GM12878 (cell line): ENCODE results near the gene THBS1. TPM values are rescaled to one million over a fixed set of nuclear protein-coding genes. Genes with fewer than 3 reads are reported as not detected.

Source experiments
- ATAC-seq: fragments of 200-7000 bp; cut with Tn5 transposase; 3 replicates; pipeline ENCODE4 v1.9.1; 2020; ENCODE audit warnings: mild to moderate bottlenecking, moderate library complexity
- BruUV-seq: library from RNA; stranded (reverse); fragments of 400-500 nt; replicated peaks from 2 replicates; lab custom pipeline; 2021; lab: Mats Ljungman, UMichigan
- CTCF ChIA-PET: fragments of 300-600 bp; sonication (Branson Sonifier 250); formaldehyde crosslinking; extraction: SDS; loops from one replicate; lab custom pipeline; 2021; ENCODE audit warnings: inconsistent platforms; lab: Yijun Ruan, JAX
- POLR2A ChIA-PET: fragments of 350-600 bp; formaldehyde crosslinking; extraction: SDS; loops from one replicate; lab custom pipeline; 2021; ENCODE audit warnings: inconsistent platforms; lab: Charles Lee
- RAD21 ChIA-PET: fragments of 300-600 bp; sonication (Branson Sonifier 250); formaldehyde crosslinking; loops from one replicate; lab custom pipeline; 2023; ENCODE audit warnings: antibody characterized with exemption; ENCODE audit not compliant: unreplicated experiment; lab: Charles Lee
- SMC1A ChIA-PET: fragments of 300-600 bp; sonication (Branson Sonifier 250); formaldehyde crosslinking; loops from one replicate; lab custom pipeline; 2023; ENCODE audit not compliant: unreplicated experiment, uncharacterized antibody; lab: Charles Lee
- DNase-seq: peaks from one replicate; pipeline ENCODE4 v3.0.0-alpha.2; 2011; ENCODE audit warnings: low read depth, low spot score
- FAIRE-seq: peaks from 3 replicates; lab custom pipeline; 2011; peaks lifted over from hg19 to GRCh38; lab: Jason Lieb, UNC
- H2AFZ ChIP-seq: 2 replicates; pipeline ENCODE4 v1.6.0; 2011; ENCODE audit warnings: low read depth, low read length, control low read depth; ENCODE audit not compliant: control insufficient read depth
- H3K27ac ChIP-seq: 2 replicates; pipeline ENCODE4 v1.5.1; 2011; ENCODE audit warnings: control low read depth; ENCODE audit not compliant: control insufficient read depth, insufficient read depth
- H3K27me3 ChIP-seq, 2 experiments: replicated peaks in 1 of 2; 2 replicates each; pipeline versions ENCODE4 v1.6.0 to v1.6.1; 2011; ENCODE audit warnings: low read length in 1 of 2; ENCODE audit not compliant: control insufficient read depth in 2 of 2, insufficient read depth in 2 of 2
- H3K36me3 ChIP-seq, 2 experiments: 2 replicates each; pipeline ENCODE4 v1.5.1; 2011; ENCODE audit warnings: low read length in 1 of 2; ENCODE audit not compliant: control insufficient read depth in 2 of 2, insufficient read depth in 2 of 2
- H3K4me1 ChIP-seq: 2 replicates; pipeline ENCODE4 v1.6.1; 2011; ENCODE audit warnings: mild to moderate bottlenecking, low read length, moderate library complexity, mixed read lengths; ENCODE audit not compliant: control insufficient read depth, insufficient read depth
- H3K4me2 ChIP-seq: 2 replicates; pipeline ENCODE4 v1.6.0; 2011; ENCODE audit warnings: control low read depth; ENCODE audit not compliant: control insufficient read depth, insufficient read depth
- H3K4me3 ChIP-seq: fragments of 200-600 bp; sonication (generic); 2 replicates; pipeline ENCODE4 v1.5.1; 2016
- H3K79me2 ChIP-seq: 2 replicates; pipeline ENCODE4 v1.6.0; 2011; ENCODE audit warnings: low read length; ENCODE audit not compliant: control insufficient read depth, insufficient read depth
- H3K9ac ChIP-seq: 2 replicates; pipeline ENCODE4 v1.8.0; 2011; ENCODE audit warnings: low read length, control low read depth, mixed read lengths; ENCODE audit not compliant: control insufficient read depth, insufficient read depth
- H3K9me3 ChIP-seq: replicated peaks from 3 replicates; pipeline ENCODE4 v1.5.1; 2011; ENCODE audit warnings: mild to moderate bottlenecking, low read length; ENCODE audit not compliant: control insufficient read depth, insufficient read depth
- H4K20me1 ChIP-seq: 2 replicates; pipeline ENCODE4 v1.6.0; 2011; ENCODE audit not compliant: control insufficient read depth, insufficient read depth
- CHD4 ChIP-seq: fragments of 200-600 bp; sonication (generic); IDR thresholded peaks from 2 replicates; pipeline ENCODE4 v1.6.1; 2016; ENCODE audit warnings: mild to moderate bottlenecking
- EP300 ChIP-seq, 2 experiments: fragments of 150-350 bp in 1 of 2; IDR thresholded peaks; 2 replicates each; pipeline ENCODE4 v1.6.1; 2011 to 2012; ENCODE audit warnings: low read depth in 2 of 2, low read length in 2 of 2, borderline replicate concordance in 1 of 2, improper control_type of control experiment in 1 of 2, inconsistent platforms in 1 of 2; ENCODE audit not compliant: control insufficient read depth in 1 of 2
- HDAC2 ChIP-seq: fragments of 200-600 bp; sonication (generic); IDR thresholded peaks from 2 replicates; pipeline ENCODE4 v1.6.1; 2017
- IRF4 ChIP-seq: IDR thresholded peaks from 2 replicates; pipeline ENCODE4 v1.6.1; 2011; ENCODE audit warnings: low read depth, low read length
- MTA2 ChIP-seq: fragments of 450-650 bp; IDR thresholded peaks from 2 replicates; pipeline ENCODE4 v1.6.1; 2016; ENCODE audit warnings: low read depth, mild to moderate bottlenecking, moderate library complexity
- PAX8 ChIP-seq: fragments of 450-650 bp; IDR thresholded peaks from 2 replicates; pipeline ENCODE4 v1.6.1; 2017; ENCODE audit warnings: mild to moderate bottlenecking, moderate library complexity
- RAD51 ChIP-seq: fragments of 450-650 bp; IDR thresholded peaks from 2 replicates; pipeline ENCODE4 v1.6.1; 2016; ENCODE audit warnings: moderate library complexity, mild to moderate bottlenecking, inconsistent platforms
- RUNX3 ChIP-seq: IDR thresholded peaks from 2 replicates; pipeline ENCODE4 v1.6.1; 2012; ENCODE audit warnings: low read length, inconsistent platforms
- SUPT20H ChIP-seq: IDR thresholded peaks from 2 replicates; pipeline ENCODE4 v1.6.1; 2011; ENCODE audit warnings: low read depth, mild to moderate bottlenecking, low read length, moderate library complexity, borderline replicate concordance; ENCODE audit not compliant: control insufficient read depth
- TARDBP ChIP-seq: IDR thresholded peaks from 2 replicates; pipeline ENCODE4 v1.6.1; 2016; ENCODE audit warnings: borderline replicate concordance
- WGBS: methylation state at CpG from one replicate; pipeline ENCODE4 v1.1.6; 2016; ENCODE audit warnings: low lambda C conversion rate; ENCODE audit not compliant: insufficient replicate concordance, insufficient coverage; ENCODE audit errors: missing lambda C conversion rate; 5-methylcytosine and 5-hydroxymethylcytosine counted together
- in situ Hi-C: fragments of 300-500 bp; cut with MboI; formaldehyde crosslinking; loops from 9 replicates; pipeline ENCODE4 v1.14.3; 2018; ENCODE audit warnings: mixed read lengths
- intact Hi-C: fragments of 100-400 bp; cut with micrococcal nuclease; formaldehyde crosslinking; loops from one replicate; pipeline ENCODE4 v1.14.2; 2022; ENCODE audit not compliant: unreplicated experiment
- polyA plus RNA-seq, 11 experiments: library from polyadenylated mRNA; depleted of rRNA in 4 of 11; unstranded in 6 of 11; stranded (reverse) in 5 of 11; fragments of >200 nt; fragmentation: Nextera tagmentation in 4 of 11; fragmentation: Illumina TruSeq in 1 of 11; extraction: Ambion mirVana in 4 of 11; extraction: Trizol in 1 of 11; gene quantifications; 1 replicate in 1 of 11; 2 replicates in 10 of 11; pipeline versions ENCODE4 v1.2.1 to v1.2.3, GENCODE V29; 2011 to 2016; ENCODE audit warnings: inconsistent platforms in 2 of 11, missing spikeins in 2 of 11, low read depth in 1 of 11
- total RNA-seq, 4 experiments: library from RNA; depleted of rRNA in 3 of 4; stranded (reverse); fragments of >200 nt in 3 of 4; fragmentation: Illumina TruSeq in 1 of 4; extraction: Trizol in 1 of 4; gene quantifications; 2 replicates each; pipeline versions ENCODE4 v1.2.1 to v1.2.3, GENCODE V29; 2013 to 2021
- TF ChIP-seq, protein P1 (sequence below): fragments of 150-350 bp; IDR thresholded peaks from 2 replicates; pipeline ENCODE4 v1.6.1; 2014; ENCODE audit warnings: mild to moderate bottlenecking, low read depth, low read length
- TF ChIP-seq, protein P2 (sequence below): fragments of 450-650 bp; formaldehyde crosslinking; IDR thresholded peaks from 2 replicates; pipeline ENCODE4 v1.4.0; 2020; ENCODE audit warnings: mild to moderate bottlenecking, moderate library complexity
- TF ChIP-seq, protein P3 (sequence below): fragments of 450-650 bp; IDR thresholded peaks from 2 replicates; pipeline ENCODE4 v1.6.1; 2017; ENCODE audit warnings: mild to moderate bottlenecking, low read depth, inconsistent platforms; ENCODE audit not compliant: poor library complexity, severe bottlenecking
- TF ChIP-seq, protein P4 (sequence below): IDR thresholded peaks from 2 replicates; pipeline ENCODE4 v1.6.1; 2012; ENCODE audit warnings: mild to moderate bottlenecking, low read depth, low read length

Gene THBS1
- total and polyA plus RNA-seq, 10 of the 15 experiments (the other 5 are each of a cell fraction or from before 2014, with no cell fraction given): under 0.01 to 1.5 (median 0.23) TPM; not detected in 3

DNA sequence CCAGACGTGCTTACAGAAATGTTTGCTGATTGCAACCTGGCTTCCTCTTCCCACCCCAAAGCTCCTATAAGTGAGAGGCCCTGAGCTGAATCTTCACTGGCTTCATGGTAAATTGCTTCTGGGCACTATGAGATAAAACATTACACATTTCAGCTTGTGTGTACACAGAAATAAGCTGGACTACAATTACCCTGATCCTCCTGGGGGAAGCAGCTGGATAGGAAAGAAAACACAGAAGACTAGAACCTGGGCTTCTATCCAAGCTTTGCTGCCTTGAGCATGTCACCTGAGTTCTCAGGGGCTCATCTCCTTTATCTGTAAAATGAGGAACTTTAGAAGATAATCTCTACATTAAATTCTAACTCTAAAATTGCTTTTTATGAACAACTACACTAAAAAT is 40.3 kb downstream of the THBS1 start:
- H3K4me1 ChIP-seq: peaks cover 30% of the 10 kb centered on the region
- intact Hi-C loops (no loop called here), in situ Hi-C loops (no loop called here)
- 60% methylated on average over 1 of the region's 1 CpG for WGBS
- ChIA-PET POLR2A (no interaction called here), CTCF (interaction anchor here (0.7 to 1.4 kb wide), 5 partner anchors 12 to 162 kb away, joined by 3 to 8 read pairs (median 3); partner anchors contain the start of gene FSIP1), SMC1A (interaction anchor here (0.7 to 5.9 kb wide), 6 partner anchors 9 to 476 kb away, joined by 3 to 44 read pairs (median 18); no protein-coding TSS in a partner anchor), RAD21 (interaction anchor here (0.7 to 2.0 kb wide), 3 partner anchors 11 to 1490 kb away, joined by 3 to 6 read pairs (median 4); no protein-coding TSS in a partner anchor)
- H3K4me3 ChIP-seq: no peak overlapping the region
- H4K20me1 ChIP-seq: no peaks in the 10 kb centered on the region
- H3K9me3 ChIP-seq: no peaks in the 10 kb centered on the region; the same call in 2 of the 3 replicates
- H3K79me2 ChIP-seq: no peaks in the 10 kb centered on the region
- DNase-seq (no peak), FAIRE-seq (no peak), ATAC-seq (no peak)
- no peak overlapping the region for H3K9ac ChIP-seq
- no peaks in the 10 kb centered on the region for H3K27me3 ChIP-seq
- H3K36me3 ChIP-seq: no peaks in the 10 kb centered on the region
- H3K4me2 ChIP-seq: no peak overlapping the region
- H2AFZ ChIP-seq: no peak overlapping the region
- no peak overlapping the region for H3K27ac ChIP-seq
- BruUV-seq: no TSS peak
- no peak for TF ChIP-seq EP300 (IDR thresholded peaks at IDR 0.05; ENCODE audit: borderline replicate concordance in 1 of 2, control insufficient read depth in 1 of 2, low read depth in 2 of 2, low read length in 2 of 2)
- no peak for TF ChIP-seq SUPT20H
- TF ChIP-seq RAD51: no peak
- TF ChIP-seq RUNX3: no peak
- TF ChIP-seq CHD4: no peak
- TF ChIP-seq, protein P1, sequence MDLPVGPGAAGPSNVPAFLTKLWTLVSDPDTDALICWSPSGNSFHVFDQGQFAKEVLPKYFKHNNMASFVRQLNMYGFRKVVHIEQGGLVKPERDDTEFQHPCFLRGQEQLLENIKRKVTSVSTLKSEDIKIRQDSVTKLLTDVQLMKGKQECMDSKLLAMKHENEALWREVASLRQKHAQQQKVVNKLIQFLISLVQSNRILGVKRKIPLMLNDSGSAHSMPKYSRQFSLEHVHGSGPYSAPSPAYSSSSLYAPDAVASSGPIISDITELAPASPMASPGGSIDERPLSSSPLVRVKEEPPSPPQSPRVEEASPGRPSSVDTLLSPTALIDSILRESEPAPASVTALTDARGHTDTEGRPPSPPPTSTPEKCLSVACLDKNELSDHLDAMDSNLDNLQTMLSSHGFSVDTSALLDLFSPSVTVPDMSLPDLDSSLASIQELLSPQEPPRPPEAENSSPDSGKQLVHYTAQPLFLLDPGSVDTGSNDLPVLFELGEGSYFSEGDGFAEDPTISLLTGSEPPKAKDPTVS: no peak
- no peak for TF ChIP-seq HDAC2
- TF ChIP-seq, protein P2, sequence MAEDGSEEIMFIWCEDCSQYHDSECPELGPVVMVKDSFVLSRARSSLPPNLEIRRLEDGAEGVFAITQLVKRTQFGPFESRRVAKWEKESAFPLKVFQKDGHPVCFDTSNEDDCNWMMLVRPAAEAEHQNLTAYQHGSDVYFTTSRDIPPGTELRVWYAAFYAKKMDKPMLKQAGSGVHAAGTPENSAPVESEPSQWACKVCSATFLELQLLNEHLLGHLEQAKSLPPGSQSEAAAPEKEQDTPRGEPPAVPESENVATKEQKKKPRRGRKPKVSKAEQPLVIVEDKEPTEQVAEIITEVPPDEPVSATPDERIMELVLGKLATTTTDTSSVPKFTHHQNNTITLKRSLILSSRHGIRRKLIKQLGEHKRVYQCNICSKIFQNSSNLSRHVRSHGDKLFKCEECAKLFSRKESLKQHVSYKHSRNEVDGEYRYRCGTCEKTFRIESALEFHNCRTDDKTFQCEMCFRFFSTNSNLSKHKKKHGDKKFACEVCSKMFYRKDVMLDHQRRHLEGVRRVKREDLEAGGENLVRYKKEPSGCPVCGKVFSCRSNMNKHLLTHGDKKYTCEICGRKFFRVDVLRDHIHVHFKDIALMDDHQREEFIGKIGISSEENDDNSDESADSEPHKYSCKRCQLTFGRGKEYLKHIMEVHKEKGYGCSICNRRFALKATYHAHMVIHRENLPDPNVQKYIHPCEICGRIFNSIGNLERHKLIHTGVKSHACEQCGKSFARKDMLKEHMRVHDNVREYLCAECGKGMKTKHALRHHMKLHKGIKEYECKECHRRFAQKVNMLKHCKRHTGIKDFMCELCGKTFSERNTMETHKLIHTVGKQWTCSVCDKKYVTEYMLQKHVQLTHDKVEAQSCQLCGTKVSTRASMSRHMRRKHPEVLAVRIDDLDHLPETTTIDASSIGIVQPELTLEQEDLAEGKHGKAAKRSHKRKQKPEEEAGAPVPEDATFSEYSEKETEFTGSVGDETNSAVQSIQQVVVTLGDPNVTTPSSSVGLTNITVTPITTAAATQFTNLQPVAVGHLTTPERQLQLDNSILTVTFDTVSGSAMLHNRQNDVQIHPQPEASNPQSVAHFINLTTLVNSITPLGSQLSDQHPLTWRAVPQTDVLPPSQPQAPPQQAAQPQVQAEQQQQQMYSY: no peak
- TF ChIP-seq, protein P3, sequence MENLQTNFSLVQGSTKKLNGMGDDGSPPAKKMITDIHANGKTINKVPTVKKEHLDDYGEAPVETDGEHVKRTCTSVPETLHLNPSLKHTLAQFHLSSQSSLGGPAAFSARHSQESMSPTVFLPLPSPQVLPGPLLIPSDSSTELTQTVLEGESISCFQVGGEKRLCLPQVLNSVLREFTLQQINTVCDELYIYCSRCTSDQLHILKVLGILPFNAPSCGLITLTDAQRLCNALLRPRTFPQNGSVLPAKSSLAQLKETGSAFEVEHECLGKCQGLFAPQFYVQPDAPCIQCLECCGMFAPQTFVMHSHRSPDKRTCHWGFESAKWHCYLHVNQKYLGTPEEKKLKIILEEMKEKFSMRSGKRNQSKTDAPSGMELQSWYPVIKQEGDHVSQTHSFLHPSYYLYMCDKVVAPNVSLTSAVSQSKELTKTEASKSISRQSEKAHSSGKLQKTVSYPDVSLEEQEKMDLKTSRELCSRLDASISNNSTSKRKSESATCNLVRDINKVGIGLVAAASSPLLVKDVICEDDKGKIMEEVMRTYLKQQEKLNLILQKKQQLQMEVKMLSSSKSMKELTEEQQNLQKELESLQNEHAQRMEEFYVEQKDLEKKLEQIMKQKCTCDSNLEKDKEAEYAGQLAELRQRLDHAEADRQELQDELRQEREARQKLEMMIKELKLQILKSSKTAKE: no peak
- TF ChIP-seq IRF4: no peak
- TF ChIP-seq PAX8: no peak
- no peak for TF ChIP-seq TARDBP
- TF ChIP-seq, protein P4, sequence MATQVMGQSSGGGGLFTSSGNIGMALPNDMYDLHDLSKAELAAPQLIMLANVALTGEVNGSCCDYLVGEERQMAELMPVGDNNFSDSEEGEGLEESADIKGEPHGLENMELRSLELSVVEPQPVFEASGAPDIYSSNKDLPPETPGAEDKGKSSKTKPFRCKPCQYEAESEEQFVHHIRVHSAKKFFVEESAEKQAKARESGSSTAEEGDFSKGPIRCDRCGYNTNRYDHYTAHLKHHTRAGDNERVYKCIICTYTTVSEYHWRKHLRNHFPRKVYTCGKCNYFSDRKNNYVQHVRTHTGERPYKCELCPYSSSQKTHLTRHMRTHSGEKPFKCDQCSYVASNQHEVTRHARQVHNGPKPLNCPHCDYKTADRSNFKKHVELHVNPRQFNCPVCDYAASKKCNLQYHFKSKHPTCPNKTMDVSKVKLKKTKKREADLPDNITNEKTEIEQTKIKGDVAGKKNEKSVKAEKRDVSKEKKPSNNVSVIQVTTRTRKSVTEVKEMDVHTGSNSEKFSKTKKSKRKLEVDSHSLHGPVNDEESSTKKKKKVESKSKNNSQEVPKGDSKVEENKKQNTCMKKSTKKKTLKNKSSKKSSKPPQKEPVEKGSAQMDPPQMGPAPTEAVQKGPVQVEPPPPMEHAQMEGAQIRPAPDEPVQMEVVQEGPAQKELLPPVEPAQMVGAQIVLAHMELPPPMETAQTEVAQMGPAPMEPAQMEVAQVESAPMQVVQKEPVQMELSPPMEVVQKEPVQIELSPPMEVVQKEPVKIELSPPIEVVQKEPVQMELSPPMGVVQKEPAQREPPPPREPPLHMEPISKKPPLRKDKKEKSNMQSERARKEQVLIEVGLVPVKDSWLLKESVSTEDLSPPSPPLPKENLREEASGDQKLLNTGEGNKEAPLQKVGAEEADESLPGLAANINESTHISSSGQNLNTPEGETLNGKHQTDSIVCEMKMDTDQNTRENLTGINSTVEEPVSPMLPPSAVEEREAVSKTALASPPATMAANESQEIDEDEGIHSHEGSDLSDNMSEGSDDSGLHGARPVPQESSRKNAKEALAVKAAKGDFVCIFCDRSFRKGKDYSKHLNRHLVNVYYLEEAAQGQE: no peak
- no peak for TF ChIP-seq MTA2
